ENCODE data around the gene RERE.

Gene RERE

GRCh38 chr1:8864713-8865344, 47.4 kb upstream of the RERE start:
- H3K4me2 ChIP-seq (ENCODE audit: low read length), result no peak overlapping the region
- no peak overlapping the region for H3K27ac ChIP-seq (ENCODE audit: low read depth, low read length)
- TF ChIP-seq EZH2phosphoT487 (IDR thresholded peaks at IDR 0.05; ENCODE audit: borderline replicate concordance, low read length) (no peak), CTCF (IDR thresholded peaks at IDR 0.05; ENCODE audit: low read depth, low read length, poor library complexity, severe bottlenecking) (no peak)
- H3K79me2 ChIP-seq (ENCODE audit: control insufficient read depth, low read length), result peaks cover 14% of the 10 kb centered on the region
- H3F3A ChIP-seq (ENCODE audit: control insufficient read depth, insufficient read depth), result peaks cover 81% of the 10 kb centered on the region
- no peaks in the 10 kb centered on the region for H3K4me1 ChIP-seq (ENCODE audit: control insufficient read depth, low read length)
- no peaks in the 10 kb centered on the region for H3K9me3 ChIP-seq (ENCODE audit: control insufficient read depth, insufficient read depth, low read length)
- peaks cover 43% of the 10 kb centered on the region for H4K20me1 ChIP-seq (ENCODE audit: control insufficient read depth, insufficient read depth, low read depth, low read length)
- H3K36me3 ChIP-seq (ENCODE audit: control insufficient read depth, low read length), result peaks cover 93% of the 10 kb centered on the region
- H3K9me2 ChIP-seq (replicated peaks; ENCODE audit: control insufficient read depth, low read length), result no peaks in the 10 kb centered on the region
- H3K4me3 ChIP-seq (ENCODE audit: low read length), result no peak overlapping the region
- H3K27me3 ChIP-seq (ENCODE audit: control insufficient read depth, low read length), result no peaks in the 10 kb centered on the region

DNA sequence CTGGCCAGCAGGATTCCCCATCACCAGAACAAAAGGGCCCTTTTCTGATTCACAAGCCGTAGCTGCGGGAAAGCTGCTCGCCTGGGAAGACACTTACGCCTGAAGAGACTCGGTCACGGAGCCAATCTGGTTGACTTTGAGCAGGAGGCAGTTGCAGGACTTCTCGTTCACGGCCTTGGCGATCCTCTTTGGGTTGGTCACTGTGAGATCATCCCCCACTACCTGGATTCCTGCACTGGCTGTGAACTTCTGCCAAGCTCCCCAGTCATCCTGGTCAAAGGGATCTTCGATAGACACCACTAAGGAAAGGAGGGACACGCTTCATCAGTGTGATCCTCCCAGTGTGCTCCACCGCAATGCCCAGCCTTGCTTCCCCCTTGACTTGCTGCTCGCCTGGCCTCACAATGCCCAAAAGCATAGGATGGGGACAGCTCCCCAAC, 46.4 kb upstream of the RERE start:
- peaks cover 6% of the 10 kb centered on the region; the same call in 1 of the 2 replicates for H3K79me2 ChIP-seq (ENCODE audit: control insufficient read depth, low read length)
- H3K4me2 ChIP-seq (ENCODE audit: low read length), result no peak overlapping the region
- TF ChIP-seq EZH2phosphoT487 (IDR thresholded peaks at IDR 0.05; ENCODE audit: borderline replicate concordance, low read length) (no peak), CTCF (IDR thresholded peaks at IDR 0.05; ENCODE audit: low read depth, low read length, poor library complexity, severe bottlenecking) (no peak)
- H3F3A ChIP-seq (ENCODE audit: control insufficient read depth, insufficient read depth), result peaks cover 84% of the 10 kb centered on the region
- H3K9me2 ChIP-seq (replicated peaks; ENCODE audit: control insufficient read depth, low read length), result no peaks in the 10 kb centered on the region
- peaks cover 43% of the 10 kb centered on the region for H4K20me1 ChIP-seq (ENCODE audit: control insufficient read depth, insufficient read depth, low read depth, low read length)
- H3K9me3 ChIP-seq (ENCODE audit: control insufficient read depth, insufficient read depth, low read length), result no peaks in the 10 kb centered on the region
- no peak overlapping the region for H3K27ac ChIP-seq (ENCODE audit: low read depth, low read length)
- H3K4me3 ChIP-seq (ENCODE audit: low read length), result no peak overlapping the region
- H3K27me3 ChIP-seq (ENCODE audit: control insufficient read depth, low read length), result no peaks in the 10 kb centered on the region
- peaks cover 92% of the 10 kb centered on the region for H3K36me3 ChIP-seq (ENCODE audit: control insufficient read depth, low read length)
- no peaks in the 10 kb centered on the region for H3K4me1 ChIP-seq (ENCODE audit: control insufficient read depth, low read length)

DNA sequence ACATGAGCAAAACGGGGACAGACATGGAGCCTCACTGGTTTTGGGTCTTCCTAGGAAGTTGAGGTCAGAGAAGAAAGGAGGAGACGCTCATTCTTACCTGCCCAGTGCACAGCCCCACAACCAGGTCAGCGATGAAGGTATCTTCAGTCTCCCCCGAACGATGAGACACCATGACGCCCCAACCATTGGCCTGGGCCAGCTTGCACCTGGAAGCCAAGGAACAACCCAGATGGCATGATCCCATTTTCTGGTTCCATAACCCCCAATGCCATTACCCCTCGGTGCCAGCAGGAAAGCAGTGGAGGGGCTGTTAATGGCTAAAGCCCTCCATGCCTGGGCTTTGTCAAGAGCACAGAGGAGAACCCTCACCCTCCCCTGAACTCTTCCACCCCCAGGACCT, 45.7 kb upstream of the RERE start:
- Histone ChIP-seq H3K27ac (ENCODE audit: low read depth, low read length) (no peak overlapping the region), H3K36me3 (ENCODE audit: control insufficient read depth, low read length) (peaks cover 95% of the 10 kb centered on the region), H4K20me1 (ENCODE audit: control insufficient read depth, insufficient read depth, low read depth, low read length) (peaks cover 43% of the 10 kb centered on the region), H3F3A (ENCODE audit: control insufficient read depth, insufficient read depth) (peaks cover 84% of the 10 kb centered on the region), H3K9me3 (ENCODE audit: control insufficient read depth, insufficient read depth, low read length) (no peaks in the 10 kb centered on the region), H3K4me3 (ENCODE audit: low read length) (no peak overlapping the region), H3K27me3 (ENCODE audit: control insufficient read depth, low read length) (no peaks in the 10 kb centered on the region), H3K4me1 (ENCODE audit: control insufficient read depth, low read length) (no peaks in the 10 kb centered on the region), H3K4me2 (ENCODE audit: low read length) (no peak overlapping the region), H3K79me2 (ENCODE audit: control insufficient read depth, low read length) (peaks cover 6% of the 10 kb centered on the region; the same call in 1 of the 2 replicates), H3K9me2 (replicated peaks; ENCODE audit: control insufficient read depth, low read length) (no peaks in the 10 kb centered on the region)
- TF ChIP-seq EZH2phosphoT487 (IDR thresholded peaks at IDR 0.05; ENCODE audit: borderline replicate concordance, low read length) (no peak), CTCF (IDR thresholded peaks at IDR 0.05; ENCODE audit: low read depth, low read length, poor library complexity, severe bottlenecking) (no peak)
